GM13976 (cell line): ENCODE results near the gene GRB2.

Source experiments
- DNase-seq: peaks from one replicate; pipeline ENCODE4 v3.0.0; 2012; ENCODE audit warnings: low spot score
- CTCF ChIP-seq: IDR thresholded peaks from 2 replicates; pipeline ENCODE4 v1.5.1; 2012; ENCODE audit warnings: borderline replicate concordance, mild to moderate bottlenecking; ENCODE audit not compliant: insufficient read depth; ENCODE audit errors: extremely low read depth, missing control alignments, control extremely low read depth
- in situ Hi-C: fragments of 300-500 bp; cut with MboI; formaldehyde crosslinking; loops from one replicate; pipeline ENCODE4 v1.12.0; 2022; ENCODE audit warnings: low sequenced_read_pairs, mixed read lengths, inconsistent platforms; ENCODE audit not compliant: unreplicated experiment

The GRB2 gene

DNA sequence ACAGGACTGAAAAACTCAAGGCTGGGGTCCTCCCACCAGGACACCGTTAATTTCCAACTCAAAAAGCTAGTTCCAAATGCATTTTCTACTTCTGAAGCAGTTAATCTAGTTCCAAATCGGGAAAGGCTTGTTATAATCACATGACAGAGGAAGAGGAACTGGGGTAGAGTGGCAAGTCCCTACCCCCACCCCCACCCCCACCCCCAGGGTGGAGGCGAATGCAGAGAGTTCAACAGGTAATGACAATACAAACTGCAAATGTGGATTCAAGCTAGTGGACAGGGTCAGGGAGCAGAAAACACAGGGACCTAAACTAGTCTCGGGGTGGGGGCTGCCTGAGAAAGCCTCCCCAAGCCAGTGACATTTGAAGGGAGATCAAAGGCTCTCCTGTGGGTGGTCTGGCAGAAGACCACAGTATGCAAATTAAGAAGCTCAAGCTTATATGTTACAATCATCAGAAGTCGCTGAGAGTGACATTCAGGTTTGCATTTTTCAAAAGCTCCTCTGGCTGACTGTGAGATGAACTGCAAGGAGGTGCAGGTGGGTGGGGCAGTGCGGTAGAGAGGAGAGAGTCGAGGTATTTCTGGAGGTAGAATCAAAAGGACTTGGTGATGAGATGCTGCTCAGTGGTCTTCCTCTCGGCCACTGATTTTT lies 59.8 kb downstream of the GRB2 start:
- DNase-seq = peak; percentile 70

GRCh38 chr17:75344666-75345065 lies 60.8 kb downstream of the GRB2 start:
- in situ Hi-C loops = no loop called here
- no peak for TF ChIP-seq CTCF
- DNase-seq = no peak

More for the DNA sequence above, 59.8 kb downstream of the GRB2 start:
- no peak for TF ChIP-seq CTCF
- in situ Hi-C loops = no loop called here

DNA sequence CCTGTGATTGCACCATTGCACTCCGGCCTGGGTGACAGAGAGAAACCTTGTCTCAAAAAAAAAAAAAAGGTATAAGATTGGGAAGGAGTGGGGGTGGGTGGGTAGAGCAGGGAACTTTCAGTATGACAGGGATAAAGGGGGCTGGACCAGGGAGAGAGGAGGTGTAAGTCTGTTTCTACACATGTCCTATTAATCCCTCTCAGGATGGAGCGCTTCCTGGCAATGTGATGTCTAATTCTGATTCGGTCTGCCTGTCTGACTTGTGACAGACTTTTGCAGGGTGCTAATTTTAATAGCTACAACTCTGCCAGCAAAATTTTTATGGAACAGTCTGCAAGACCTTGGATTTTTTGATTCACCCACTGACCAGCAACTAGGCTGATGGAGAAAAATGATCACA lies 62.5 kb downstream of the GRB2 start:
- no peak for TF ChIP-seq CTCF
- in situ Hi-C loops = no loop called here
- DNase-seq = no peak

- no peak for TF ChIP-seq CTCF
- no peak for DNase-seq
- in situ Hi-C loops = no loop called here
Observed at GRCh38 chr17:75341784-75342486, 63.5 kb downstream of the GRB2 start.

DNA sequence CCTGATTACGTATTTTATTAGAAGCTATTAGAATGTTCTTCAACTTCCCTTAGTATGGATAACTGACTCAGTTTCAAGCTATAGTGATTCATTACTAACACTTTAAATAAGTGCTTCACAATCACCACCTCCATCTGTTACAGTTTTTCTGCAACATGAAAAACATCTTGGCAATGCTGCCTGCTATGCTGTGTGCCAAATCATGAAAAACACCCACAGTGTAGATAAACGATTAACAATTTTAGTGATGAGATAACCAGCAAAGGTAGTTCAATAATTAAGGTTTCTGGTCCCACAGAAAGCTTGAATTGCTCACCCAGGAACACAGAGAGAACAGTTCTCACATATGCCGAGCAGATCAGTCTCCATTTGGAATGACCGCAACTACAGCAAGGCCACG lies 64.8 kb downstream of the GRB2 start:
- TF ChIP-seq CTCF = no peak
- in situ Hi-C loops = no loop called here

GRCh38 chr17:75339971-75340370 lies 65.5 kb downstream of the GRB2 start:
- no peak for TF ChIP-seq CTCF
- DNase-seq = no peak
- in situ Hi-C loops = no loop called here

More for the DNA sequence above, 64.8 kb downstream of the GRB2 start:
- DNase-seq = no peak

GRCh38 chr17:75338335-75338734 lies 67.1 kb downstream of the GRB2 start:
- in situ Hi-C loops = no loop called here
- DNase-seq = no peak
- no peak for TF ChIP-seq CTCF
